ENCODE results near the gene DDIT3. TPM values are rescaled to one million over a fixed set of nuclear protein-coding genes. Genes with fewer than 3 reads are reported as not detected.

The DDIT3 gene, protein sequence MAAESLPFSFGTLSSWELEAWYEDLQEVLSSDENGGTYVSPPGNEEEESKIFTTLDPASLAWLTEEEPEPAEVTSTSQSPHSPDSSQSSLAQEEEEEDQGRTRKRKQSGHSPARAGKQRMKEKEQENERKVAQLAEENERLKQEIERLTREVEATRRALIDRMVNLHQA
- total RNA-seq (2014; rRNA removed; shearing (Covaris generic)) (13.2 and 14.7 TPM in 2 replicates), polyA plus RNA-seq (2016; fragmentation: Nextera tagmentation; extraction: Ambion mirVana) (36.6 and 42.5 TPM in 2 replicates)

DNA sequence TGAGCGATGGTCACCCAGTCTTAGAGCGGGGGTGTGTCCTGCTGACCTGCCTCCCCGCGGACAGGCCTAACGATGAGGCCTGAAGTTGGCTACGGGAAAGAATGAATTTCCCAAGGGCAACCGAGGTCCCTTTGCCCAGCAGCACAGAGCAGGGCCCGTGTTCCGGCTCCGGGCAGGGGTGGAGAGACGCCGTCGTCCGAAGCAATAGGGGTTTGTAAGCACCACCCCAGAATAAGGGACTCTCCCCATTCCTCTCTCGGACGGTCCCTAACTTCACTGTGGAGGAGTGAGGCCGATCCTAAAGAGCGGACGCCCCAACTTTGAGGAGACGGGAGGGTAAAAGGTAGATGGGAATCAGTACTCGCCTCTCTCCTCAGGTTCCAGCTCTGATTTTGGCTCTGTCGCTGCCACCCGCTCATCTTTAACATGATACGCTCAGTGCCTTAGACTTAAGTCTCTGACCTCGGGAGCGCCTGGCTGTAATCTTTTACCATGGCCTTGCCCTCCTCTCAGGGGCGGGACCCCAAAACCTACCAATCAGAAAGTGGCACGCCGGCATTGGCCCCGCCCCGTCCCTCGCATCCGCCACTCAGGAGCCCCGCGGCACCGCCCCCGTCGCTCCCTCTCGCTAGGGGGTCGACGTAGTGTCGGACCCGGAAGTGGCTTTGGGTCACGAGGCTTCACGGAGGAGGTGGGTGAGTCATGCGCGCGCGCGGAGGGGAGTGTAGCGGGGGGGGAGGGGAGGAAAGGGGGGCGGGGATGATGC lies at the start of gene DDIT3:
Gene DDIT3 (minus strand): TSS at position 462 of the 766 bp plus-strand sequence. CDS start 3,108 bp downstream, outside the sequence.
- peak within 1 kb of the TSS; percentile 71 for H2AFZ ChIP-seq
- H3K4me1 ChIP-seq (ENCODE audit: insufficient read depth): peaks cover 43% of the 10 kb centered on the region
- peaks cover 76% of the 10 kb centered on the region for H3F3A ChIP-seq (ENCODE audit: insufficient read depth)
- peaks cover 12% of the 10 kb centered on the region; the same call in 1 of the 2 replicates for H4K20me1 ChIP-seq (ENCODE audit: insufficient read depth)
- peaks cover 37% of the 10 kb centered on the region for H3K36me3 ChIP-seq (ENCODE audit: low read depth)
- no peak for TF ChIP-seq EZH2 (IDR thresholded peaks at IDR 0.05; ENCODE audit: insufficient read depth, poor library complexity, severe bottlenecking)
- no peak for TF ChIP-seq EZH2phosphoT487 (IDR thresholded peaks at IDR 0.05; ENCODE audit: insufficient read depth, low read depth)
- H3K4me3 ChIP-seq: peak within 1 kb of the TSS; percentile 84
- no peaks in the 10 kb centered on the region for H3K9me2 ChIP-seq (ENCODE audit: insufficient read depth)
- H3K9ac ChIP-seq: peak within 1 kb of the TSS; percentile 98
- peak within 1 kb of the TSS; percentile 97 for H3K27ac ChIP-seq
- 1% methylated on average over 41 to 50 of the region's 52 CpGs for WGBS, 2 experiments (ENCODE audit: low coverage in 1 of 2, low lambda C conversion rate in 2 of 2, missing lambda C conversion rate in 2 of 2)
- peak within 1 kb of the TSS; percentile 92 for H3K4me2 ChIP-seq (ENCODE audit: unreplicated experiment)
- no peaks in the 10 kb centered on the region for H3K27me3 ChIP-seq (replicated peaks; ENCODE audit: insufficient read depth)
- in situ Hi-C loops (cut with MboI): no loop called here
- H3K79me2 ChIP-seq (ENCODE audit: insufficient read depth): peaks cover 59% of the 10 kb centered on the region
- DNase-seq: peak; percentile 100
- no peaks in the 10 kb centered on the region for H3K9me3 ChIP-seq (ENCODE audit: low read depth)

- H3K79me2 ChIP-seq (ENCODE audit: insufficient read depth): no peaks in the 10 kb centered on the region
- H4K20me1 ChIP-seq (ENCODE audit: insufficient read depth): no peaks in the 10 kb centered on the region
- no peaks in the 10 kb centered on the region for H3K9me2 ChIP-seq (ENCODE audit: insufficient read depth)
- DNase-seq: no peak
- in situ Hi-C loops (cut with MboI): no loop called here
- no peak overlapping the region for H3K4me3 ChIP-seq
- H3F3A ChIP-seq (ENCODE audit: insufficient read depth): no peaks in the 10 kb centered on the region
- 81 to 84% methylated on average over 18 of the region's 18 CpGs for WGBS, 2 experiments (ENCODE audit: low coverage in 1 of 2, low lambda C conversion rate in 2 of 2, missing lambda C conversion rate in 2 of 2)
- no peaks in the 10 kb centered on the region for H3K4me1 ChIP-seq (ENCODE audit: insufficient read depth)
- TF ChIP-seq EZH2phosphoT487 (IDR thresholded peaks at IDR 0.05; ENCODE audit: insufficient read depth, low read depth) (no peak), EZH2 (IDR thresholded peaks at IDR 0.05; ENCODE audit: insufficient read depth, poor library complexity, severe bottlenecking) (no peak)
- H3K27me3 ChIP-seq (replicated peaks; ENCODE audit: insufficient read depth): no peaks in the 10 kb centered on the region
- H2AFZ ChIP-seq: no peak overlapping the region
- H3K4me2 ChIP-seq (ENCODE audit: unreplicated experiment): no peak overlapping the region
- no peak overlapping the region for H3K9ac ChIP-seq
- no peaks in the 10 kb centered on the region for H3K9me3 ChIP-seq (ENCODE audit: low read depth)
- H3K36me3 ChIP-seq (ENCODE audit: low read depth): no peaks in the 10 kb centered on the region
- H3K27ac ChIP-seq: no peak overlapping the region
These were observed 49.5 kb upstream of the DDIT3 start for GRCh38 chr12:57569858-57570257.

- no peaks in the 10 kb centered on the region for H3K9me2 ChIP-seq (ENCODE audit: insufficient read depth)
- no peak for DNase-seq
- in situ Hi-C loops (cut with MboI): no loop called here
- no peaks in the 10 kb centered on the region for H3K27me3 ChIP-seq (replicated peaks; ENCODE audit: insufficient read depth)
- no peak overlapping the region for H3K9ac ChIP-seq
- 43 to 47% methylated on average over 6 of the region's 6 CpGs for WGBS, 2 experiments (ENCODE audit: low coverage in 1 of 2, low lambda C conversion rate in 2 of 2, missing lambda C conversion rate in 2 of 2)
- H3K9me3 ChIP-seq (ENCODE audit: low read depth): no peaks in the 10 kb centered on the region
- no peaks in the 10 kb centered on the region for H3K4me1 ChIP-seq (ENCODE audit: insufficient read depth)
- no peaks in the 10 kb centered on the region for H3K36me3 ChIP-seq (ENCODE audit: low read depth)
- H3K79me2 ChIP-seq (ENCODE audit: insufficient read depth): no peaks in the 10 kb centered on the region
- no peak overlapping the region for H3K4me2 ChIP-seq (ENCODE audit: unreplicated experiment)
- no peak overlapping the region for H2AFZ ChIP-seq
- TF ChIP-seq EZH2phosphoT487 (IDR thresholded peaks at IDR 0.05; ENCODE audit: insufficient read depth, low read depth): no peak
- no peak for TF ChIP-seq EZH2 (IDR thresholded peaks at IDR 0.05; ENCODE audit: insufficient read depth, poor library complexity, severe bottlenecking)
- no peaks in the 10 kb centered on the region for H3F3A ChIP-seq (ENCODE audit: insufficient read depth)
- H3K27ac ChIP-seq: no peak overlapping the region
- H4K20me1 ChIP-seq (ENCODE audit: insufficient read depth): no peaks in the 10 kb centered on the region
- H3K4me3 ChIP-seq: no peak overlapping the region
These were observed 48.5 kb upstream of the DDIT3 start for GRCh38 chr12:57568838-57569237.

DNA sequence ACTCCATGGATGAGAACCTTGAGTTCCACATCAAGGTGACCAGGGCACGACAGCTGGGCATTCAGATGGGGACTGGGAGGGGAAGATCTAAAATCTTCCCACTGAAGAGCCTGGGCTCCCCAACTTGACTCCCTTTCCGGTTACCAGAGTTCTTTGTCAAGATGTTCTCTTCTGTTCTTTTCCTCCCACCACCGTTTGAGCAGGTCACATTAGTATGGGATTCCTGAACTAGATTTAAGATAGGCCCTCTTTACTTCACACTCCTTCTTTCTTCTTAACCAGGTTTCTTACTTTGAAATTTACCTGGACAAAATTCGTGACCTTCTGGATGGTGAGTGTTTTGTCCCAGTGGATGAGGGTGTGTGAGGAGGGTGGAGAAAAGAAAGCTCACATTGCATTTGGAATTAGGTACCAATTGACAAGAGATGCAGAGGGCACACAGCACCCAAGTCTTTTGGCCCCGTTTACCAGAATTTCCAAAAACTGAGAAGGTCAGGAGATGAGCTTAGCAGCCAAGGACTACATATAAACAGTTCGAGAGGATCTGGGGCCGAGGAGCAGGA lies 43.9 kb upstream of the DDIT3 start:
- no peaks in the 10 kb centered on the region for H4K20me1 ChIP-seq (ENCODE audit: insufficient read depth)
- TF ChIP-seq EZH2phosphoT487 (IDR thresholded peaks at IDR 0.05; ENCODE audit: insufficient read depth, low read depth) (no peak), EZH2 (IDR thresholded peaks at IDR 0.05; ENCODE audit: insufficient read depth, poor library complexity, severe bottlenecking) (no peak)
- H2AFZ ChIP-seq: no peak overlapping the region
- no peaks in the 10 kb centered on the region for H3K36me3 ChIP-seq (ENCODE audit: low read depth)
- no peak overlapping the region for H3K27ac ChIP-seq
- 57 to 60% methylated on average over 7 of the region's 7 CpGs for WGBS, 2 experiments (ENCODE audit: low coverage in 1 of 2, low lambda C conversion rate in 2 of 2, missing lambda C conversion rate in 2 of 2)
- H3K9me3 ChIP-seq (ENCODE audit: low read depth): no peaks in the 10 kb centered on the region
- no peak overlapping the region for H3K4me3 ChIP-seq
- no peak for DNase-seq
- no peak overlapping the region for H3K9ac ChIP-seq
- no peaks in the 10 kb centered on the region for H3F3A ChIP-seq (ENCODE audit: insufficient read depth)
- in situ Hi-C loops (cut with MboI): no loop called here
- no peak overlapping the region for H3K4me2 ChIP-seq (ENCODE audit: unreplicated experiment)
- no peaks in the 10 kb centered on the region for H3K27me3 ChIP-seq (replicated peaks; ENCODE audit: insufficient read depth)
- H3K9me2 ChIP-seq (ENCODE audit: insufficient read depth): no peaks in the 10 kb centered on the region
- no peaks in the 10 kb centered on the region for H3K79me2 ChIP-seq (ENCODE audit: insufficient read depth)
- H3K4me1 ChIP-seq (ENCODE audit: insufficient read depth): no peaks in the 10 kb centered on the region

Measured in GM23248 (cell line).